Lung (tissue), 12 donors: ENCODE results near the gene RAB18. TPM values are rescaled to one million over a fixed set of nuclear protein-coding genes. Genes with fewer than 3 reads are reported as not detected.

Experiments used
- ATAC-seq: fragments of 200-7000 bp; cut with Tn5 transposase; one replicate; pipeline ENCODE4 v1.9.1; 2020; ENCODE audit warnings: moderate number of reproducible peaks; ENCODE audit not compliant: insufficient read depth, low FRiP score
- DNase-seq, 3 donors: peaks; one replicate each; pipeline ENCODE4 v3.0.0-alpha.2; 2013 to 2017
- H3K27ac ChIP-seq, 2 donors: one replicate each; pipeline ENCODE4 v1.5.1; 2013; ENCODE audit warnings: mild to moderate bottlenecking in 2 of 2, moderate library complexity in 2 of 2, control low read depth in 1 of 2, inconsistent platforms in 1 of 2, low read depth in 1 of 2, low read length in 1 of 2
- H3K27me3 ChIP-seq, 3 donors: one replicate each; pipeline ENCODE4 v1.5.1; 2013; ENCODE audit warnings: low read length in 2 of 3; ENCODE audit not compliant: control insufficient read depth in 3 of 3, insufficient read depth in 3 of 3
- H3K36me3 ChIP-seq, 4 donors: one replicate each; pipeline ENCODE4 v1.5.1; 2013; ENCODE audit warnings: low read length in 4 of 4, mild to moderate bottlenecking in 1 of 4, moderate library complexity in 1 of 4; ENCODE audit not compliant: control insufficient read depth in 4 of 4, insufficient read depth in 4 of 4
- H3K4me1 ChIP-seq, 5 donors: one replicate each; pipeline ENCODE4 v1.5.1; 2013; ENCODE audit warnings: low read length in 5 of 5, mild to moderate bottlenecking in 2 of 5, moderate library complexity in 1 of 5; ENCODE audit not compliant: control insufficient read depth in 5 of 5, insufficient read depth in 5 of 5
- H3K4me3 ChIP-seq: one replicate; pipeline ENCODE4 v1.5.1; 2013; ENCODE audit warnings: mild to moderate bottlenecking, control low read depth, moderate library complexity
- H3K9ac ChIP-seq, 2 donors: one replicate each; pipeline ENCODE4 v1.5.1; 2013; ENCODE audit warnings: low read length in 2 of 2, control low read depth in 1 of 2; ENCODE audit not compliant: insufficient read depth in 1 of 2
- H3K9me3 ChIP-seq, 4 donors: one replicate each; pipeline ENCODE4 v1.5.1; 2013; ENCODE audit warnings: low read length in 3 of 4, mild to moderate bottlenecking in 1 of 4, moderate library complexity in 1 of 4; ENCODE audit not compliant: control insufficient read depth in 4 of 4, insufficient read depth in 3 of 4
- WGBS, 2 donors: extraction: QIAGEN DNeasy Blood & Tissue Kit; methylation state at CpG; one replicate each; pipeline ENCODE4 v1.1.7; 2013; 5-methylcytosine and 5-hydroxymethylcytosine counted together
- polyA plus RNA-seq, 2 donors: library from polyadenylated mRNA; stranded (reverse); fragments of 200-250 nt; gene quantifications; one replicate each; pipeline ENCODE4 v1.2.1, GENCODE V29; 2013
- total RNA-seq, 2 donors: library from RNA; depleted of rRNA in 1 of 2; stranded (reverse); fragments of >200 nt in 1 of 2; gene quantifications; one replicate each; pipeline ENCODE4 v1.2.1, GENCODE V29; 2014 to 2021
- TF ChIP-seq, protein P1 (sequence below): IDR thresholded peaks from 2 replicates; pipeline ENCODE4 v1.5.1; 2012; ENCODE audit warnings: mild to moderate bottlenecking; ENCODE audit errors: control extremely low read depth, extremely low read depth
- donor health status: control.
- donor health status: control.
- donor health status: Bipolar disorder and iron deficiency.
- donor health status: healthy.
- donor health status: DM: yes; HTN: yes; CAD: no.

The RAB18 gene
- total and polyA plus RNA-seq, 4 donors, result 26.8 to 84.5 (median 55.5) TPM

DNA sequence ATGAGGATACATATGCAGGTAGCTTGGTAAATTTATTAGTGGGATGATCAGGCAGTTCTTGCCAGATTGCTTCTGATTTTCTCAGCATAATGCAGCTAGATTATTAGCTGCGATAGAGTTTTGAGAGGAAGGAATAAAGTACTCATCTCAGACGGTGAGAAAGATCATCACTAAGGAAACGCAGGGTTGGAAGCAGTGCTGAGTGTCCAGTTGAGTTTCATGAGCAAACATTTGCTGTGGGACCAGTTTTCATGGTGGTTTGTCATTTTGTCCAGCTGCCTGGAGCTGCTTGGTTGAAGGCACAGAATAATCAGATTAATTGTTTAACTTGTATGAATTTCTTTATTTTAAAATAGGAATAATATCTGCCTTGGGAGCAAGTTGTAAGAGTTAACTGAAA lies 33.1 kb downstream of the RAB18 start:
- no peaks in the 10 kb centered on the region for H3K27me3 ChIP-seq
- no peak overlapping the region for H3K4me3 ChIP-seq
- H3K9ac ChIP-seq, result no peak overlapping the region
- DNase-seq (no peak), ATAC-seq (no peak)
- H3K9me3 ChIP-seq, result no peaks in the 10 kb centered on the region
- H3K27ac ChIP-seq, result no peak overlapping the region
- H3K4me1 ChIP-seq, result peaks cover 0 to 3% (median 0%) of the 10 kb centered on the region in 5 donors
- H3K36me3 ChIP-seq, result peaks cover 9 to 29% (median 16%) of the 10 kb centered on the region in 4 donors
- TF ChIP-seq, protein P1, sequence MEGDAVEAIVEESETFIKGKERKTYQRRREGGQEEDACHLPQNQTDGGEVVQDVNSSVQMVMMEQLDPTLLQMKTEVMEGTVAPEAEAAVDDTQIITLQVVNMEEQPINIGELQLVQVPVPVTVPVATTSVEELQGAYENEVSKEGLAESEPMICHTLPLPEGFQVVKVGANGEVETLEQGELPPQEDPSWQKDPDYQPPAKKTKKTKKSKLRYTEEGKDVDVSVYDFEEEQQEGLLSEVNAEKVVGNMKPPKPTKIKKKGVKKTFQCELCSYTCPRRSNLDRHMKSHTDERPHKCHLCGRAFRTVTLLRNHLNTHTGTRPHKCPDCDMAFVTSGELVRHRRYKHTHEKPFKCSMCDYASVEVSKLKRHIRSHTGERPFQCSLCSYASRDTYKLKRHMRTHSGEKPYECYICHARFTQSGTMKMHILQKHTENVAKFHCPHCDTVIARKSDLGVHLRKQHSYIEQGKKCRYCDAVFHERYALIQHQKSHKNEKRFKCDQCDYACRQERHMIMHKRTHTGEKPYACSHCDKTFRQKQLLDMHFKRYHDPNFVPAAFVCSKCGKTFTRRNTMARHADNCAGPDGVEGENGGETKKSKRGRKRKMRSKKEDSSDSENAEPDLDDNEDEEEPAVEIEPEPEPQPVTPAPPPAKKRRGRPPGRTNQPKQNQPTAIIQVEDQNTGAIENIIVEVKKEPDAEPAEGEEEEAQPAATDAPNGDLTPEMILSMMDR, result no peak
- WGBS, 2 donors, result 78 to 87% methylated on average over 3 of the region's 3 CpGs

DNA sequence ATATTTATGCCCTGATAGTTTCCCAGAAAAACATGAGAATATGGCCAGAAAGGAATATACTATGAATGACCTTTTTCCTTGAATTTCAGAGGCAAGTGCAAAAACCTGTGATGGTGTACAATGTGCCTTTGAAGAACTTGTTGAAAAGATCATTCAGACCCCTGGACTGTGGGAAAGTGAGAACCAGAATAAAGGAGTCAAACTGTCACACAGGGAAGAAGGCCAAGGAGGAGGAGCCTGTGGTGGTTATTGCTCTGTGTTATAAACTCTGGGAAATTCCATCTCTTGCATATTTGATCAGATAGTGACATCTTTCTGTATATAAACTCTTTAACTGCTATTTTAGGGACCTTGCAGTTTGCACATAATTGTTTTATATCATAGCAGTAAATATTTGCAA lies 33.7 kb downstream of the RAB18 start:
- Histone ChIP-seq H3K27me3 (no peaks in the 10 kb centered on the region), H3K4me1 (peaks cover 0 to 5% (median 0%) of the 10 kb centered on the region in 5 donors), H3K9me3 (no peaks in the 10 kb centered on the region), H3K36me3 (peaks cover 9 to 29% (median 18%) of the 10 kb centered on the region in 4 donors), H3K9ac (no peak overlapping the region), H3K27ac (no peak overlapping the region), H3K4me3 (no peak overlapping the region)
- DNase-seq (peak in 1 of 3 donors; percentile 30), ATAC-seq (no peak)
- TF ChIP-seq, protein P1, result no peak

DNA sequence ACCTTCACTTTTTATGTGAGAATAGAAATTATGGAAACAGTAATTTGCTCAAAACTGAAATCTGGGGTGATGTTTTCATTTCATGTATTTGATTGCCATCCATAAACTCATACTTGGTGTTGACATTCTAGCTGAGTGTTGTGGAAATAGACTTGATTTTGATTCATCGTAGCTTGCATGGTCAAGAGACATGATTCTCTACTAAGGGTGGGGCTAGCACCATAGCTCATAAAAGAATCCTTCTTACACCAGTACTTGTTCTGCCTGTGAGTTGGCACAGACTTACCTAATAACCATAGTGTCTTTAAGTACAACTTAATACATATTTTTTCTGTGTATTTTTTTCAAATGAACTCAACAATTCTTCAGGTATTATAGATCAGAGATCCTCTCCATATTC lies 36.6 kb downstream of the RAB18 start:
- Histone ChIP-seq H3K27me3 (no peaks in the 10 kb centered on the region), H3K9ac (no peak overlapping the region), H3K4me1 (peaks cover 0 to 5% (median 0%) of the 10 kb centered on the region in 5 donors), H3K4me3 (no peak overlapping the region), H3K9me3 (no peaks in the 10 kb centered on the region), H3K27ac (no peak overlapping the region), H3K36me3 (peaks cover 8 to 20% (median 9%) of the 10 kb centered on the region in 4 donors)
- ATAC-seq (no peak), DNase-seq (no peak)
- TF ChIP-seq, protein P1, result no peak
- 76 to 87% methylated on average over 1 of the region's 1 CpG for WGBS, 2 donors
